ENCODE data around the gene NIFK. TPM values are rescaled to one million over a fixed set of nuclear protein-coding genes. Genes with fewer than 3 reads are reported as not detected.
"Not testable (repeated sequence)": the region's sequence is repeated elsewhere in the genome, so short reads cannot be mapped to it uniquely, and the experiment has no call there.

The NIFK gene
- polyA plus RNA-seq, 4 donors = 59.9 to 64.7 (median 63.8) TPM

DNA sequence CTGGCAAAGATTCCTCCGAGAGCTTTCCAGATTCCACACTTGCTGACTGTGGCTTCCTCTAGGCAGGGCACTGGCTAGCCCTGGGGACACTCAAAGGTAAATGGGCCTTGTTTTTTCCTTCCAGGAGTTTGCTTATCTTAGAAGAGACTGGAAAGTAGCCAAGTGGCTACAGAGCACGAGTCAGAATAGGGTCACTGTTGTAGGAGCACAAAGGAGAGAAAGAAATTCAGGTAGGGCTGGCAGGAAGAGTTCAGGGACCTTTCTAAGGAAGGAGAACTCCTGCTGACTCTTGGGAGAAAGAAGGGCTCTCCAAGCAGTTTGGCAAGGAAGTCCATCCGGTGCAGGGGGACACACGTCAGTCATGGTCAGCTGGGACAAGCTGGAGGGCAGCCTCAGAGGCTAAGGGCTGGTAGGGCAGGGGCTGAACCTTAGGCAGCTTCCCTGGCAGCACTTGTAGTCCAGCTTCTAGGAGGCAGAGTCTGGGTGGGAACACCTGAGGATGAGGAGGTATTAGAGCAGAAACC, 39.5 kb downstream of the NIFK start:
- no peak for DNase-seq (ENCODE audit: low read depth in 4 of 4, low spot score in 2 of 4)

DNA sequence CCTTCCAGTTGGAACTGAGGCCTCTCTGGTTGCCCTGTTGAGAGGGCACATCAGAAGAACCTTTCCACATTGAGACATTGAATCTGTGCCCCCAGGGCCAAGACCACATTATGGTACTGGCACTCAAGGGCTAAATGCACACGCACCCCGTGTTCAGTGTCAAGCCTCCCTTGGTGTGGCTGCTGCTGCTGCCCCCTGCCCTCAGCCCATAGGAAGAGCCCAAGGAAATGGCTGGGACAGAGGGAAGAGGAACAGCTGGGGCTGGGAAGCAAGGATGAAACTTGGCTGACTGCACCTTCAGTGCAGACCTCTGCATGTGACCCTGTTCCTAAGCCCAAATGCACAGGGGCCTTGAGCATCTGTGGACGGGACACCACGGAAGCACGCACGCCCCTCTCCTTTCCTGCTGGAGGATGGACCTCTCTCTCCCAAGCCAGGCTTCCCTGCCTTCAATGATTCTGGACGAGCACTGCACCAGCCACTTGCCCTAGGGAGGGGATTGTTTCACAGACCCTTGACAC, 40.2 kb downstream of the NIFK start:
- DNase-seq (ENCODE audit: low read depth in 4 of 4, low spot score in 2 of 4) = no peak

DNA sequence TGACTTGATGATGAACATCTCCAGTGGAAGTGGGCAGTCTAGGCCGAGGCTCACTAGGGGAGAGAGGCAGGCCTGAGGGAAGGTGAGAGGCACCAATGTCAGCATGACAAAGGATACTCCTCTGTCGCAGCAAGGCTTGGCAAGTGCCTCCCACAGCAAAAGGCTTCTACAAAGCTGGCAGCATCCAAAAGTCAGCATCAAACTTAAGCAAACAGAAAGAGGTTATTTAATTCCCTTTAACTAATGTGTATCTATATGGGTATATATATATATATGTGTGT, 41.6 kb downstream of the NIFK start:
- no peak for DNase-seq (ENCODE audit: low read depth in 4 of 4, low spot score in 2 of 4)

DNA sequence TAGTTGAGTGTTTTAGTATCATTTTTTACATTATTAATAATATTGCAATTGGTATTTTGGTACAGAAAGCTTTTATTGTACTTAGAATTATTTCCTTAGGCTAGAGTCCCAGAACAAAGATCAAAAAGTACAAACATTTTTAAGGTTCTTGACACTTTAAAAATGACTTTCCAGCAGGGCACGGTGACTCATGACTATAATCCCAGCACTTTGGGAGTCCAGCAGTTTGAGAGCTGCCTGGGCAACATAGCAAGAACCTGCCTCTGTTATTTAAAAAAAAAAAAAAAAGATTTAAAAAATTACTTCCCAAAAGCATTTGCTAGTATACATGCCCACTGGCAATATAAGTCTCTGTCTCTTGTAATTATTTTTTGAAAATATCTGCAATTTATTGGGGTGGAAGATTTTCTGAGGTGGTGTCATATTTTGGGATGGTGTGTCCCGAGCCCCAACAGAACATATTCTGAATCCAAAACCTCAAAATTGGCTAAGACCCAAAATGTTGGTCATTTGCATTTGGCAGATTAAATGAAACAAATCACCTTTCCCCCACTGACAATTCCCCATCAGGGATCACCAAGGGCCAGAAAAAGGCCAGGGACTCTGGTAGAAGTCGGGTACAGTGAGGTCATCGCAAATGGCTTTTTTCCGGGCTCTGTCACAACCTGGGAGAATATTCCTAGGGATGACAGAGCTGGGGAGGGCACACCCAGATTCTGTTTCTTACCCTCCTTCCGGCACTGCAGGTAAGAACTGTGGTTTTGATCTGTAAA, 42.1 kb downstream of the NIFK start:
- DNase-seq (ENCODE audit: low read depth in 4 of 4, low spot score in 2 of 4) = no peak

DNA sequence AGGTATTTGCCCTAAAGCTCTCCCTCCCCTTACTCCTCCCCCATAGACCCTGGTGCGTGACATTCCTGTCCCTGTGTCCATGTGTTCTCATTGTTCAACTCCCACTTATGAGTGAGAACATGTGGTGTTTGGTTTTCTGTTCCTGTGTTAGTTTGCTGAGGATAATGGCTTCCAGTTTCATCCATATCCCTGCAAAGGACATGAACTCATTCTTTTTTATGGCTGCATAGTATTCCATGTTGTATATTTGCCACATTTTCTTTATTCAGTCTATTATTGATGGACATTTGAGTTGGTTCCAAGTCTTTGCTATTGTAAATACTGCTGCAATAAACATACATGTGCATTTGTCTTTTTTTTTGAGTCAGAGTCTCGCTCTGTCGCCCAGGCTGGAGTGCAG, 46.1 kb downstream of the NIFK start:
- not testable (repeated sequence) for DNase-seq (ENCODE audit: low read depth in 4 of 4, low spot score in 2 of 4)

DNA sequence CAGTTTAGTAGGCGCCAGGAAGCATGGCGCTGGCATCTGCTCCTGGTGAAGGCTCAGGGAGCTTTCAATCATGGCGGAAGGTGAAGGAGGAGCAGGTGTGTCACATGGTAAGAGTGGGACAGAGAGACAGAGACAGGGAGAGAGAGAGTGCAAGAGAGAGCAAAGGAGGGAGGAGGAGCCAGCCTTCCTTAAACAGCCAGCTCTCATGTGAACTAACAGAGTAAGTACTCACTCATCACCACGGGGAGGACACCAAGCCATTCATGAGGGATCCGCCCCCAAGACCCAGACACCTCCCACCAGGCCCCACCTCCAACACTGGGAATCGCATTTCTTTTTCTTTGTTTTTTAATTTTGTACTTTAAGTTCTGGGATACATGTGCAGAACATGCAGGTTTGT, 46.6 kb downstream of the NIFK start:
- no peak for DNase-seq (ENCODE audit: low read depth in 4 of 4, low spot score in 2 of 4)

DNA sequence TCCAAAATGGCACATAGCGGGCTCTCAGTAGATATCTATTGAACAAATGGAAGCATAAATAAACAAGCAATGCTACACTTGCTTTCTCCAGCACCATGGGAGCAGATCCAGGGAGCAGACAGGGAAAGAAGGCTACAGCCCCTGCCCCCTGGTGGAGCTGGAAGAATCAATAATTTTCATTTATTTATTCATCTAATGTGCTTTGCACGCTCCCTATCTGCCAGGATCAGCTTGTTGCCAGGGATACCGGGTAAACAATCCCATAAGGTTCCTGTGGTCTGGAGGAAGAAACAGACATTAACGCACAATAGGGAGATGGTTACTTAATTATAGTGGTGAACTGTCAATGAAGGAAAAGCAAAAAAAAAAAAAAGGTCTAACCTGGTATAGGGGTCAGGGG, 47.3 kb downstream of the NIFK start:
- DNase-seq (ENCODE audit: low read depth in 4 of 4, low spot score in 2 of 4) = no peak

DNA sequence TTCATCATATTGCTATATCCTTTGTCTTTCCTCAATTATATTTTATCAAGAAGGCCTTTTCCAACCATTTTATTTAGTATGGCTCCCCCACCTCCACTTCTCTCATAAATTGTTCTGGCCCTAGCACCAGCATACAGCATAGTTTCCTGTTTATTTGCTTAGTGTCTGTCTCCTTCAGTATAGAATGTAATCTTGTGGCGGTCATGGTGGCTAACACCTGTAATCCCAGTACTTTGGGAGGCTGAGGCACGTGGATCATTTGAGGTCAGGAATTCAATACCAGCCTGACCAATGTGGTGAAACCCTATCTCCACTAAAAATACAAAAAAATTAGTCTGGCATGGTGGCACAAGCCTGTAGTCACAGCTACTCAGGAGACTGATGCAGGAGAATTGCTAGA, 47.9 kb downstream of the NIFK start:
- no peak for DNase-seq (ENCODE audit: low read depth in 4 of 4, low spot score in 2 of 4)

DNA sequence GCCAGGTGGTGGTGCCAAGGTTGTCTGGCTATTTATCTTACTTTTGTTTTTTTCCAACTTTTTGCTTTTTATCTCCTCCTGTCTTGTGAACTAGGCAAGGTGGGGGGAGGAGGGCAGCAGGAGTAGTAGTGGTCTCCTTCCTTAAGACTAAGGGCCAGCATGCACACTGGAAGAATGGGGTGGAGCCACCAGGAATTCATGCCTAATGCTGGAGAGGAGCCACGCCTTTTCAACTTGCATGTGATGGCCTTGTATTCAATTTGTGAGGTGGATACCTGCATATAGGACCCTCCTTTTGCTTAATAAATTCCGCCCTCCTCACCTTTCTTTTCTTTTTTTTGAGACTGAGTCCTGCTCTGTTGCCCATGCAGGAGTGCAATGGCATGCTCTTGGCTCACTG, 49.8 kb downstream of the NIFK start:
- DNase-seq (ENCODE audit: low read depth in 4 of 4, low spot score in 2 of 4) = no peak

DNA sequence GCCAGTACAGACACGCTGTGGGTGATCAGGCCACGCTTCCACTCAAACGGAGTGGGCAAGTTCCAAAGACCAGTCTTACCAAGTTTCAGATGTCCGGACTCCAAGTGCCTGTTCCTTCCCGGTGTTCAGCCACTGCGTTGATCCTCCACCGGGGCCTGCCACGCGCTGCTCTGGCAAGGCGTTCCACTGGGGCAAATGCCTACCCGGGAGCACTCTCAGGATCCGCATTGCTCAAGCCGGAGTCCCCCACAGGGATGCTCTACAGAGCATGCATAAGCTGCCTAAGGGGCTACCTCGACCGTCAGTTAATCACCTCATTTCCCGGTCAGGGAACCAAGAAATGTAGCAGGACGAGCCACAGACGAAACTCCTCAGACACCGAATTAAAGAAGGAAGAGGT, 50.5 kb downstream of the NIFK start:
- no peak for DNase-seq (ENCODE audit: low read depth in 4 of 4, low spot score in 2 of 4)

DNA sequence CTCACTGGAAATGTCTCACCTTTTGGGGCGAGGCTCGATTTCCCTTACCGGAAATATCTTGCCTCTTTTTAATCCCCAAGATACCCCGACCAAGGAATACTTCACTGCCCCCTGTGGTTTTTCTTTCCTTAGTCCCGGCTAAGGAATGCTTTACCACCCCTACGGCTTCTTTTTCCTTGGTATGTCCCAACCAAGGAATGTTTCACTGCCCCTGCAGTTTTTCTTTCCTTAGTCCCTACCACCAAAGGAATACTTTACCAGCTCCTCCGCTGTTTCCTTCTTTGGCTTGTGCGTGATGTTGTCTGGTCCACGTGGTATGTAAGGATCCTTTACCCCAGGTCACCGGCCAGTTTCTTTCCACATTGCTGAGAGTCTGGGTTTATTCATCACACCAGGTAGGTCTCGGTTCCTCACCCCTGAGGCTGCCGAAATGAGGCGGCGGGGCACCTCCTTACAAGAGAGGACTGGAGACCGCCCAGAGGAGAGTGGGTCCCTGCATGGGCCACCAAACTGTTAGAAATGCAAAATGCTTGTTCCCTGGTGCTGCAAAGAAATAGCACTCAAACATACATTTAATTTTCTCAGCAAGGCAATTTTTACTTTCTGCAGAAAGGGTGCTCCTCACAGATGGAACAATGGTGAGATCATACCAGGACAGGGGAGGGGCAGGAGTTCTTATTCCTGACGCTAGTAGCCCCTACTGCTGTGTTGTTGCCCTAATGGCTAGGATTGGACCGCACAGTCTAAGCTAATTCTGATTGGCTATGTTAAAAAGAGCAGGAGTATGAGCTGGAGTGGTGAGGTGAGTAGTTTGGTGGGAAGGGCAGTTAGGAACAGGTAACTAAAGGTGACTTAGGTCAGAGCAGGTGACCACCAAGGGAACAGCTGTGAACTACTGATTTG, 54.0 kb downstream of the NIFK start:
- no peak for DNase-seq (ENCODE audit: low read depth in 4 of 4, low spot score in 2 of 4)

DNA sequence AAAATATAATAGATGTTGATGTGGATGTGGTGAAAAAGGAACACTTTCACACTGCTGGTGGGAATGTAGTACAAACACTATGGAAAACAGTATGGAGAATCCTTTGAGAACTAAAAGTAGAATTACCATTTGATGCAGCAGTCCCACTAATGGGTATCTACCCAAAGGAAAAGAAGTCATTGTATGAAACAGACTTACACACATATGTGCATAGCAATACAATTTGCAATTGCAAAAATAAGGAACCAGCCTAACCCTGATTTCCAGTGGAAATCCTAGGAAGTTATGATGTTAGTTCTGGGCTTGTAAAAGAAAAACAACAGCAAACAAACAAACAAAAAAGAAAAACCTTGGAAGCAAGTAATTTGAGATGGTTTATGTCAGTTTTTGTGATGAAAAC, 58.8 kb downstream of the NIFK start:
- DNase-seq (ENCODE audit: low read depth in 4 of 4, low spot score in 2 of 4) = no peak

Other genes starting within 250 kb of the NIFK start
- gene RNU4ATAC, start 206.0 kb downstream of the NIFK start, polyA plus RNA-seq (ENCODE audit: insufficient read length in 4 of 4) = 1 to 10 TPM in 2 of 4 donors, not detected in 2; 1.8 to 2.3 TPM
- gene CLASP1, start 87.4 kb downstream of the NIFK start, polyA plus RNA-seq (ENCODE audit: insufficient read length in 4 of 4) = 10 to 100 TPM; 38.8 to 49.2 (median 43.4) TPM
- 10 to 100 TPM; 74.8 to 93.2 (median 89.1) TPM for gene TSN, start 18.8 kb upstream of the NIFK start, polyA plus RNA-seq (ENCODE audit: insufficient read length in 4 of 4)